Fibroblast of mammary gland (primary cell): ENCODE measurements around the gene CDC42EP3.

Experiments used
- DNase-seq: peaks from one replicate; pipeline ENCODE4 v3.0.0-alpha.2; 2010; ENCODE audit warnings: low read depth
- H3K4me3 ChIP-seq: 2 replicates; pipeline ENCODE4 v1.5.1; 2011; ENCODE audit warnings: low read depth, mild to moderate bottlenecking, low read length, moderate library complexity; ENCODE audit not compliant: control insufficient read depth
- CTCF ChIP-seq: conservative IDR thresholded peaks from 2 replicates; pipeline ENCODE4 v1.5.1; 2011; ENCODE audit warnings: low read depth, low read length, inconsistent platforms; ENCODE audit not compliant: control insufficient read depth, insufficient read depth

Gene CDC42EP3

GRCh38 chr2:37631698-37632097 lies 39.7 kb downstream of the CDC42EP3 start:
- TF ChIP-seq CTCF: no peak
- no peak overlapping the region for H3K4me3 ChIP-seq
- no peak for DNase-seq

- H3K4me3 ChIP-seq: no peak overlapping the region
- no peak for DNase-seq
- TF ChIP-seq CTCF: no peak
Measured at GRCh38 chr2:37631292-37631691, 40.1 kb downstream of the CDC42EP3 start.

DNA sequence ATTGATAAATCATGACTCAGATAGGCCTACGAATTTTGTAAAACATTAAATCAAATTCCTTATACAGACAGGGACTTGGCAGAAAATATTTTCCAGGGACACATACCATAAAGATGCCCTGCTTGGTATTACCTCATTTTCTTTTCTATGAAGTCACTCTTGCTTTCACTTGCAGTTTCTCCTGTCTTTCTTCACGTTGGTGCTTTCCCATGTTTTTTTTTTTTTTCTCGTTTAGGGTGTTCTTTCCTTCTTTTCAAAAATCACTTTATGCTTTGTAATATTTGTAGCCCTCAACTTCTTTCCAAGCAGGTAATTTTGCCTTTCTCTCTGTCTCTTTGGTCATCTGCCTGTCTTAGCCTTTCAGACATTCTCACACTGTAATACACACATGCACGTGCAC lies 40.7 kb downstream of the CDC42EP3 start:
- DNase-seq: no peak
- H3K4me3 ChIP-seq: no peak overlapping the region
- TF ChIP-seq CTCF: no peak

GRCh38 chr2:37630301-37630700 lies 41.1 kb downstream of the CDC42EP3 start:
- DNase-seq: peak; percentile 77
- H3K4me3 ChIP-seq: no peak overlapping the region
- TF ChIP-seq CTCF: no peak

DNA sequence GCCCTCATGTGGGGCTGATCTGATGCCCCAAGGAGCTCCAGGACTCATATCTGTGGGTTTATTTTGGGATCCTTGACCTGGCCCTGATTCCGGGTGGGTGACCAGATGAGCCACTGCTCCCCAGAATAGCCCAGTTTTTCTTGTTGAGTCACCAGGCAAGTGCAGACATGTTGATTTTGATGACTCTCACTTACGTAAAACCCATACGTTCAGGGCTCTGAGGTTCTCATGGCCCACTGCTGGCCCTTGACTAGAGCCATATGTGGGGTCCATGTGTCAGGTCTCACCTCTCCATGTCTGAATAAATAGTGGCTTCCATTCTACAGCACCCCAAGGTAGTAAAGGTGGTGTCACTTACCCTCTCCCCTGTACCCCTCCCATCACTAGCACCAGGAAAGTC lies 41.9 kb downstream of the CDC42EP3 start:
- H3K4me3 ChIP-seq: no peak overlapping the region
- TF ChIP-seq CTCF: no peak
- peak; percentile 92 for DNase-seq

DNA sequence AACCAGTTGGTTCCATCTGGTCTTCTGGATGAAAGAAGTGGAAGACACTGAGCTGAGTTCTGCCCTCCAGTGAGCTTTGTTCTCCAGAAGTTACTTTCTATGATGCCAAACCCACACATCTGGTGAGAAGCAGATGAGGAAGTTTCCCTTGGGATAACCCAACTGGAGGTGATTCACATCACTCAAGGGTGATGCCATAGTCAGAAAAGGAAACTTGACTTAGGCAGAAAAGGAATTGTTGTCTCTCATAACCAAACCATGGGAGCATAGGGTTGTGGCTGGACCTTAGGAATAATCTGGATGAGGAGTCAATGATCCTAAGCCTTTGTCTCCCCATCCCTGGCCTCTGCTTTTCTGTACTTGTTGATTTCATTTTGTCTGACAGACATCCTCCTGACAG lies 43.7 kb downstream of the CDC42EP3 start:
- peak; percentile 96 for DNase-seq
- TF ChIP-seq CTCF: no peak
- H3K4me3 ChIP-seq: no peak overlapping the region

DNA sequence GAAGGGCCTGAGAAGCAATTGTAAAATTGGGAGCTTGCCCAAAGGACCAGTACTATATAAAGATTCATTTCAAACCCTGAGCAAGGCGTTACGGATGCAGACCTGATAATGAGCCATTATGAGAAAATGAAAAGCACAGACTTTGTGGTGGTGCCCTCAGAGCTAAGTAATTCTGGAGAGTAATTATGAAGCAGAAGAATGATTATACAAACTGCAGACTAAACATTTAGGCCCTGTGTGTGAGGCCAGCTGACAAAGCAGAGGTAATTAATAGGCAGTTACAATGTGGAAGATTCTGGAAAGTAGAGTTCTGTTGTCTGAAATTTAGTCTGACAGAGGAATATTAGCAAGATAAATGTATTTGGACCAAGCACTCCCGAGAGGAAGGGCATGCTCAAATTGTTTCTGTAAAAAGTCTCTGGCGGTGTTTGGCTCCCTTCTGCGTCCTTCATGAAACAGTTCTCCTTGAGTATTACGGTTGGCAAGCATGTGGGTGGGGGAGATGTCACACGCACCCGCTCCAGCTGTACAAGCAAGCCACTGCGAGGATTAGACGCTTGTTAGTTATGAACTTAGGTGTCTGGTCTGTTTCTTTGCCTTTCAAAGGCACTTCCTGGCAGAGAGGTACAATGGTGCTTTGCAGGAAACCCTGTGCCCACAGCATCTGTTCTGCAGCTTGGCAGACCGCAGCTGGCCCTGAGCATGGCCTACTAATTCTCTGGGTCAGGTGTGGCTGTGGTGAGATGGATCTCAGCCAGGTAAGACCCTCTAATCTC lies 45.5 kb downstream of the CDC42EP3 start:
- no peak for TF ChIP-seq CTCF
- no peak overlapping the region for H3K4me3 ChIP-seq
- DNase-seq: no peak
